PC-9 (cell line): ENCODE results near the gene KCNIP2.

Experiments used
- CTCF ChIP-seq: fragments of 200-600 bp; sonication (generic); conservative IDR thresholded peaks from 2 replicates; pipeline ENCODE4 v1.6.1; 2017; ENCODE audit warnings: mixed run types, antibody characterized with exemption, mild to moderate bottlenecking, moderate library complexity
- EZH2 ChIP-seq: fragments of 200-600 bp; sonication (generic); IDR thresholded peaks from 2 replicates; pipeline ENCODE4 v1.8.0; 2017; ENCODE audit warnings: antibody characterized with exemption, low read depth

GRCh38 chr10:101859530-101859929 is 15.9 kb upstream of the KCNIP2 start:
- TF ChIP-seq CTCF (no peak), EZH2 (no peak)
